ENCODE data around the gene PRICKLE1. TPM values are rescaled to one million over a fixed set of nuclear protein-coding genes. Genes with fewer than 3 reads are reported as not detected.

The PRICKLE1 gene
- total and polyA plus RNA-seq, 2 of the 4 experiments (the other 2 are of a cell fraction), result 21.3 to 21.7 TPM

DNA sequence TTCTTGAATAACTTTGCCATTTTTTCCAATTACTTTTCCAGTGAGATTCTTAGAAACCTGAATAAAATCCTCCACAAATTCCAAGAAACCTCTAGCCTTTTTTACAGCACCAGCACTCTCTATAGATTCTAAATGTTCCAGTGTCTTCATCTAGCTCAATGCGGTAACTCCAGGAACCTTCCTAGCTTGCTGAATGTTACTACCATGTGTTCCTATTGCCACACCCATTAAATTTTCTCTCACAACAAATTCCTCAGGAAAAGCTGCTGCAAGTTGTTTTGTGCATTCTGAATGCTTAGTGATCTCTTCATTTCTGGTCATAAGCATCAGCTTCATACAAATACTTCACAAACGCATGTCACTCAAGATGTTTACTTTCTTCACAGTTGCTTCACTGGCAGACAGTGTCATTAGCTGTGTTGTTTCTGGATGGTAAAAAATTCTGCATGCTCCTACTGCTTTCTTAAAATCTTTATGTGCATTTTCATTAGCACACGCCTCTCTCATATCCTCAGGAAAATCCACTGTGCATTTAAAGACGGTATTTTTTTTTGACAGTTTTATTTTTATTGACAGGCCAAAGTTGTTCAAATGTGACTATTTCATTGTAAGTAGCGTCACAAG is 156.9 kb downstream of the PRICKLE1 start:
- CTCF ChIA-PET, result interaction anchor here (0.7 to 1.4 kb wide), 2 partner anchors 18 to 145 kb away, joined by 3 to 5 read pairs; no protein-coding TSS in a partner anchor
- Histone ChIP-seq H3K9ac (ENCODE audit: low read depth, low read length) (no peak overlapping the region), H3K9me3 (ENCODE audit: control insufficient read depth, insufficient read depth, low read length) (no peaks in the 10 kb centered on the region), H3K27me3 (ENCODE audit: control insufficient read depth, insufficient read depth, low read length) (no peaks in the 10 kb centered on the region), H2BK15ac (ENCODE audit: low read depth, low read length) (no peak overlapping the region), H3K4me2 (ENCODE audit: low read depth, low read length) (no peak overlapping the region), H3K18ac (ENCODE audit: low read depth, low read length) (no peak overlapping the region), H4K91ac (ENCODE audit: insufficient read depth, low read depth, low read length) (no peak overlapping the region), H3K36me3 (ENCODE audit: control insufficient read depth, insufficient read depth, low read length) (peaks cover 6% of the 10 kb centered on the region; the same call in 1 of the 2 replicates), H3K4me3 (ENCODE audit: insufficient read depth, low read depth, low read length) (no peak overlapping the region), H2BK20ac (ENCODE audit: low read depth, low read length) (no peak overlapping the region), H4K8ac (ENCODE audit: low read depth in 2 of 2, low read length in 2 of 2) (no peak overlapping the region), H2BK5ac (ENCODE audit: low read depth, low read length, poor library complexity, severe bottlenecking) (no peak overlapping the region), H3K56ac (ENCODE audit: extremely low read depth, insufficient read depth, low read length) (no peak overlapping the region), H4K20me1 (ENCODE audit: insufficient read depth, low read length) (no peaks in the 10 kb centered on the region), H2AK9ac (replicated peaks; ENCODE audit: low read depth, low read length, poor library complexity) (no peak overlapping the region), H3K79me1 (ENCODE audit: low read depth in 1 of 2, low read length in 2 of 2) (peaks cover 0 to 7% of the 10 kb centered on the region in 2 experiments; a peak in 3 of 4 replicates), H2AFZ (replicated peaks; ENCODE audit: low read length, poor library complexity) (no peak overlapping the region), H3K9me1 (ENCODE audit: insufficient read depth, low read length) (no peaks in the 10 kb centered on the region; the same call in 1 of the 2 replicates), H2BK120ac (ENCODE audit: low read depth, low read length) (no peak overlapping the region), H2AK5ac (ENCODE audit: low read depth, low read length) (no peak overlapping the region), H3K23ac (ENCODE audit: low read depth, low read length) (no peak overlapping the region), H3K4ac (ENCODE audit: low read depth, low read length) (no peak overlapping the region), H4K5ac (ENCODE audit: low read depth, low read length) (no peak overlapping the region), H3K14ac (replicated peaks; ENCODE audit: low read depth, low read length) (no peak overlapping the region), H3K27ac (ENCODE audit: insufficient read depth, low read length) (no peak overlapping the region), H3K4me1 (ENCODE audit: control insufficient read depth, insufficient read depth, low read length) (no peaks in the 10 kb centered on the region)
- no peak for ATAC-seq (ENCODE audit: low read depth)
- intact Hi-C loops (cut with micrococcal nuclease) (no loop called here), in situ Hi-C loops (cut with MboI; ENCODE audit: low sequenced_read_pairs) (no loop called here), dilution Hi-C loops (cut with HindIII; ENCODE audit: low sequenced_read_pairs, unreplicated experiment) (no loop called here)
- TF ChIP-seq RAD21 (IDR thresholded peaks at IDR 0.05; ENCODE audit: low read length) (no peak), MXI1 (IDR thresholded peaks at IDR 0.05; ENCODE audit: borderline replicate concordance, low read depth, low read length) (no peak), NFE2L2 (IDR thresholded peaks at IDR 0.05; ENCODE audit: low read depth, low read length) (no peak)
- DNase-seq, result no peak
- POLR2A ChIA-PET (ENCODE audit: unreplicated experiment), result no interaction called here
- WGBS, 2 experiments (ENCODE audit: extremely low coverage in 2 of 2, insufficient read length in 1 of 2), result no CpG with 5 or more reads among the region's 5 CpGs
- BruUV-seq (replicated peaks), result no TSS peak
